H1 (cell line): ENCODE results near the gene DAAM1. TPM values are rescaled to one million over a fixed set of nuclear protein-coding genes. Genes with fewer than 3 reads are reported as not detected.

Source experiments
- CTCF ChIA-PET: fragments of 300-600 bp; sonication (Branson Sonifier 250); formaldehyde crosslinking; loops from one replicate; lab custom pipeline; 2021; ENCODE audit not compliant: partially characterized antibody; lab: Charles Lee
- POLR2A ChIA-PET: fragments of 300-600 bp; sonication (Branson Sonifier 250); formaldehyde crosslinking; loops from one replicate; lab custom pipeline; 2021; ENCODE audit warnings: inconsistent platforms; ENCODE audit not compliant: partially characterized antibody; lab: Charles Lee
- DNase-seq, 2 experiments: peaks; one replicate each; pipeline versions ENCODE4 v3.0.0 to v3.0.0-alpha.2; 2010 to 2022; ENCODE audit warnings: low spot score in 2 of 2, low read depth in 1 of 2, mixed read lengths in 1 of 2
- FAIRE-seq: peaks from 2 replicates; lab custom pipeline; 2011; peaks lifted over from hg19 to GRCh38; lab: Jason Lieb, UNC
- H2AFZ ChIP-seq: 2 replicates; pipeline ENCODE4 v1.8.1; 2012; ENCODE audit warnings: low read length, inconsistent platforms
- H2AK5ac ChIP-seq: 2 replicates; pipeline ENCODE4 v1.6.1; 2013; ENCODE audit warnings: low read depth, low read length
- H2BK120ac ChIP-seq: replicated peaks from 2 replicates; pipeline ENCODE3; 2013; ENCODE audit warnings: low read depth, low read length, inconsistent platforms
- H2BK12ac ChIP-seq: 2 replicates; pipeline ENCODE4 v1.6.1; 2013; ENCODE audit warnings: low read depth, low read length
- H2BK15ac ChIP-seq: 2 replicates; pipeline ENCODE4 v1.6.1; 2013; ENCODE audit warnings: low read length
- H2BK20ac ChIP-seq: 2 replicates; pipeline ENCODE4 v1.6.1; 2013; ENCODE audit warnings: low read length
- H2BK5ac ChIP-seq: 2 replicates; pipeline ENCODE4 v1.6.1; 2013; ENCODE audit warnings: low read depth, low read length
- H3K14ac ChIP-seq: 2 replicates; pipeline ENCODE4 v1.6.1; 2013; ENCODE audit warnings: inconsistent platforms; ENCODE audit not compliant: insufficient read length
- H3K18ac ChIP-seq: 2 replicates; pipeline ENCODE4 v1.6.1; 2013; ENCODE audit warnings: low read length; ENCODE audit errors: extremely low read depth
- H3K23ac ChIP-seq: 2 replicates; pipeline ENCODE4 v1.6.1; 2013; ENCODE audit warnings: inconsistent platforms; ENCODE audit not compliant: insufficient read length
- H3K23me2 ChIP-seq: 2 replicates; pipeline ENCODE4 v1.6.1; 2013; ENCODE audit warnings: low read depth, low read length
- H3K27ac ChIP-seq: 2 replicates; pipeline ENCODE4 v1.6.1; 2011; ENCODE audit warnings: low read depth, low read length, inconsistent platforms
- H3K27me3 ChIP-seq, 4 experiments: replicated peaks in 1 of 4; 1 replicate in 1 of 4; 2 replicates in 3 of 4; pipeline versions ENCODE4 v1.6.1 to v1.8.1; 2011 to 2013; ENCODE audit warnings: low read length in 3 of 4, mild to moderate bottlenecking in 3 of 4, inconsistent platforms in 2 of 4, mixed read lengths in 2 of 4, moderate library complexity in 1 of 4; ENCODE audit not compliant: control insufficient read depth in 3 of 4, insufficient read depth in 3 of 4; ENCODE audit errors: extremely low read depth in 1 of 4
- H3K36me3 ChIP-seq, 4 experiments: 2 replicates each; pipeline versions ENCODE4 v1.6.1 to v1.8.1; 2011 to 2013; ENCODE audit warnings: mild to moderate bottlenecking in 4 of 4, low read length in 3 of 4, moderate library complexity in 2 of 4, control low read depth in 1 of 4, inconsistent platforms in 1 of 4; ENCODE audit not compliant: insufficient read depth in 4 of 4, control insufficient read depth in 2 of 4
- H3K4ac ChIP-seq: replicated peaks from 2 replicates; pipeline ENCODE3; 2013; ENCODE audit warnings: low read length, low read depth, mixed read lengths, inconsistent platforms; ENCODE audit not compliant: insufficient read length
- H3K4me1 ChIP-seq, 4 experiments: replicated peaks in 1 of 4; 1 replicate in 1 of 4; 2 replicates in 3 of 4; pipeline versions ENCODE4 v1.6.1 to v1.8.1; 2011 to 2013; ENCODE audit warnings: low read length in 3 of 4, inconsistent platforms in 2 of 4, mixed read lengths in 1 of 4; ENCODE audit not compliant: insufficient read depth in 4 of 4, control insufficient read depth in 3 of 4
- H3K4me2 ChIP-seq, 2 experiments: 2 replicates each; pipeline versions ENCODE4 v1.6.1 to v1.8.1; 2011 to 2013; ENCODE audit warnings: low read depth in 2 of 2, low read length in 2 of 2, control low read depth in 1 of 2, inconsistent platforms in 1 of 2, mild to moderate bottlenecking in 1 of 2; ENCODE audit not compliant: insufficient read depth in 1 of 2
- H3K4me3 ChIP-seq, 4 experiments: fragments of 200-600, 300-600 bp in 1 of 4; sonication (generic), shearing (Covaris generic), sonication (Bioruptor Twin) in 1 of 4; 2 replicates each; pipeline versions ENCODE4 v1.5.1 to v1.8.1; 2011 to 2016; ENCODE audit warnings: low read length in 4 of 4, low read depth in 3 of 4, control low read depth in 2 of 4, inconsistent platforms in 2 of 4, mild to moderate bottlenecking in 2 of 4, mixed read lengths in 1 of 4, moderate library complexity in 1 of 4; ENCODE audit not compliant: insufficient read depth in 2 of 4; ENCODE audit errors: extremely low read depth in 1 of 4
- H3K56ac ChIP-seq: replicated peaks from 2 replicates; pipeline ENCODE3; 2013; ENCODE audit warnings: low read depth, mild to moderate bottlenecking, mixed read lengths, low read length, inconsistent platforms; ENCODE audit not compliant: insufficient read length
- H3K79me1 ChIP-seq: 2 replicates; pipeline ENCODE4 v1.6.1; 2013; ENCODE audit warnings: low read depth, low read length, control low read depth
- H3K79me2 ChIP-seq, 2 experiments: 2 replicates each; pipeline versions ENCODE4 v1.6.1 to v1.8.1; 2012 to 2013; ENCODE audit warnings: low read length in 2 of 2, mild to moderate bottlenecking in 2 of 2, inconsistent platforms in 1 of 2; ENCODE audit not compliant: insufficient read depth in 2 of 2, control insufficient read depth in 1 of 2
- H3K9ac ChIP-seq, 4 experiments: replicated peaks in 1 of 4; 1 replicate in 1 of 4; 2 replicates in 3 of 4; pipeline versions ENCODE4 v1.6.1 to v1.8.1; 2011 to 2013; ENCODE audit warnings: low read depth in 3 of 4, low read length in 3 of 4, control low read depth in 2 of 4, mild to moderate bottlenecking in 2 of 4, moderate library complexity in 2 of 4, inconsistent platforms in 1 of 4; ENCODE audit errors: extremely low read depth in 1 of 4
- H3K9me3 ChIP-seq, 2 experiments: 2 replicates each; pipeline versions ENCODE4 v1.6.1 to v1.8.1; 2012 to 2013; ENCODE audit warnings: mild to moderate bottlenecking in 2 of 2, moderate library complexity in 2 of 2, control low read depth in 1 of 2, inconsistent platforms in 1 of 2, low read depth in 1 of 2, low read length in 1 of 2, mixed read lengths in 1 of 2; ENCODE audit not compliant: insufficient read depth in 2 of 2
- H4K20me1 ChIP-seq, 2 experiments: replicated peaks in 1 of 2; 2 replicates each; pipeline versions ENCODE3 to v1.8.1; 2011 to 2013; ENCODE audit warnings: inconsistent platforms in 2 of 2, low read length in 2 of 2, mild to moderate bottlenecking in 1 of 2; ENCODE audit not compliant: insufficient read depth in 2 of 2, control insufficient read depth in 1 of 2
- H4K5ac ChIP-seq: 2 replicates; pipeline ENCODE4 v1.6.1; 2013; ENCODE audit warnings: low read length, low read depth, mixed read lengths, inconsistent platforms; ENCODE audit not compliant: insufficient read length
- H4K8ac ChIP-seq: 2 replicates; pipeline ENCODE4 v1.8.0; 2013; ENCODE audit warnings: mild to moderate bottlenecking, moderate library complexity, low read length, inconsistent platforms; ENCODE audit not compliant: insufficient read depth; ENCODE audit errors: extremely low read depth
- H4K91ac ChIP-seq: replicated peaks from 2 replicates; pipeline ENCODE3; 2013; ENCODE audit warnings: low read length, mixed read lengths, inconsistent platforms; ENCODE audit not compliant: insufficient read length
- BACH1 ChIP-seq: IDR thresholded peaks from 2 replicates; pipeline ENCODE4 v1.6.1; 2012; ENCODE audit warnings: low read length, improper control_type of control experiment
- BCL11A ChIP-seq, 2 experiments: IDR thresholded peaks; one replicate each; pipeline ENCODE4 v1.6.1; 2011; ENCODE audit warnings: low read depth in 2 of 2, low read length in 2 of 2, mild to moderate bottlenecking in 2 of 2
- CBX8 ChIP-seq: fragments of 300-800, 300-1000 bp; sonication (generic); IDR thresholded peaks from 2 replicates; pipeline ENCODE4 v1.7.1; 2016; ENCODE audit warnings: low read depth, low read length, borderline replicate concordance
- CTCF ChIP-seq, 3 experiments: IDR thresholded peaks; 1 replicate in 2 of 3; 2 replicates in 1 of 3; pipeline versions ENCODE4 v1.5.1 to v1.6.1; 2011; ENCODE audit warnings: low read length in 3 of 3, mild to moderate bottlenecking in 3 of 3, inconsistent platforms in 2 of 3, low read depth in 1 of 3, moderate library complexity in 1 of 3; ENCODE audit not compliant: insufficient read depth in 1 of 3; ENCODE audit errors: control extremely low read depth in 1 of 3
- EZH2 ChIP-seq: fragments of 200-600 bp; sonication (generic); IDR thresholded peaks from 2 replicates; pipeline ENCODE4 v1.7.1; 2012; ENCODE audit warnings: low read depth, mild to moderate bottlenecking, moderate library complexity, low read length, inconsistent platforms; ENCODE audit not compliant: severe bottlenecking
- FOSL1 ChIP-seq: IDR thresholded peaks from 2 replicates; pipeline ENCODE4 v1.6.1; 2011; ENCODE audit warnings: mild to moderate bottlenecking, low read depth, low read length, moderate library complexity; ENCODE audit not compliant: insufficient read depth
- JUND ChIP-seq: IDR thresholded peaks from 2 replicates; pipeline ENCODE4 v1.6.1; 2011; ENCODE audit warnings: mild to moderate bottlenecking, improper control_type of control experiment, low read length
- POLR2A ChIP-seq, 2 experiments: IDR thresholded peaks; 1 replicate in 1 of 2; 2 replicates in 1 of 2; pipeline ENCODE4 v1.6.1; 2011; ENCODE audit warnings: low read depth in 2 of 2, low read length in 2 of 2, mild to moderate bottlenecking in 2 of 2; ENCODE audit errors: control extremely low read depth in 1 of 2
- RFX5 ChIP-seq: IDR thresholded peaks from 2 replicates; pipeline ENCODE4 v1.6.1; 2011; ENCODE audit warnings: low read depth, low read length, improper control_type of control experiment, borderline replicate concordance
- YY1 ChIP-seq: IDR thresholded peaks from 2 replicates; pipeline ENCODE4 v1.6.1; 2011; ENCODE audit warnings: low read depth, mild to moderate bottlenecking, low read length
- WGBS, 2 experiments: shearing (Covaris generic) in 1 of 2; methylation state at CpG; one replicate each; pipeline versions ENCODE4 v1.1.6 to v1.1.7; 2013 to 2015; ENCODE audit warnings: low lambda C conversion rate in 2 of 2, mixed read lengths in 2 of 2, inconsistent platforms in 1 of 2, low coverage in 1 of 2, missing lambda C conversion rate in 1 of 2; ENCODE audit not compliant: insufficient replicate concordance in 2 of 2, insufficient coverage in 1 of 2, insufficient read length in 1 of 2; ENCODE audit errors: extremely low coverage in 1 of 2, missing lambda C conversion rate in 1 of 2; 5-methylcytosine and 5-hydroxymethylcytosine counted together
- polyA plus RNA-seq, 7 experiments: library from polyadenylated mRNA; depleted of rRNA in 3 of 7; stranded (reverse) in 5 of 7; unstranded in 2 of 7; fragments of >200 nt in 5 of 7; fragments of 200-250 nt in 2 of 7; gene quantifications; 1 replicate in 5 of 7; 2 replicates in 1 of 7; 4 replicates in 1 of 7; pipeline versions ENCODE4 v1.2.1 to v1.2.3, GENCODE V29; 2011 to 2013; ENCODE audit warnings: missing spikeins in 2 of 7, mixed read lengths in 2 of 7
- total RNA-seq: library from RNA; stranded (reverse); fragmentation: NEBNext Ultra II Directional; extraction: Animal tissue kit (Norgen Biotek cat#: 25700); gene quantifications from 2 replicates; pipeline ENCODE4 v1.2.1, GENCODE V29; 2021

The DAAM1 gene
- total and polyA plus RNA-seq, 2 of the 8 experiments (the other 6 are each of a cell fraction or from before 2014, with no cell fraction given) = 5.0 to 44.9 TPM

- DNase-seq = no peak
- no peak for FAIRE-seq
Measured at GRCh38 chr14:59269466-59269865, 81.0 kb downstream of the DAAM1 start.

More at GRCh38 chr14:59269466-59269865, 81.0 kb downstream of the DAAM1 start:
- ChIA-PET CTCF (interaction anchor here (1.1 to 2.1 kb wide), 2 partner anchors 9 to 175 kb away, joined by 5 read pairs; no protein-coding TSS in a partner anchor), POLR2A (no interaction called here)
- H4K8ac ChIP-seq = no peak overlapping the region
- no peak overlapping the region for H3K23ac ChIP-seq
- no peak overlapping the region for H4K5ac ChIP-seq
- H3K4me1 ChIP-seq = 0 out of 7 replicates have a peak, but pooled peaks cover 0 to 2% (median 0%) of the 10 kb centered on the region in 4 experiments
- H2BK20ac ChIP-seq = no peak overlapping the region
- TF ChIP-seq YY1 = no peak
- TF ChIP-seq BACH1 = no peak
- TF ChIP-seq CBX8 = no peak
- TF ChIP-seq RFX5 = no peak
- TF ChIP-seq POLR2A (IDR thresholded peaks at IDR 0.05; ENCODE audit: control extremely low read depth in 1 of 2, low read depth in 2 of 2, low read length in 2 of 2) = no peak
- no peak for TF ChIP-seq FOSL1
- TF ChIP-seq BCL11A (IDR thresholded peaks at IDR 0.05; ENCODE audit: low read depth in 2 of 2, low read length in 2 of 2) = no peak
- TF ChIP-seq JUND = no peak
- TF ChIP-seq EZH2 = no peak
- no peak for TF ChIP-seq CTCF (IDR thresholded peaks at IDR 0.05; ENCODE audit: control extremely low read depth in 1 of 3, insufficient read depth in 1 of 3, low read depth in 1 of 3, low read length in 3 of 3)
- no peak overlapping the region for H3K4me2 ChIP-seq
- peak overlapping the region; percentile 1; the same call in 1 of the 2 replicates for H3K18ac ChIP-seq
- H3K27me3 ChIP-seq = no peaks in the 10 kb centered on the region
- no peak overlapping the region for H2BK15ac ChIP-seq
- H2BK5ac ChIP-seq = 0 out of 2 replicates have a peak overlapping the region, but pooled peaks have one; percentile 6
- H3K79me2 ChIP-seq = no peaks in the 10 kb centered on the region
- H3K56ac ChIP-seq = no peak overlapping the region
- no peak overlapping the region for H3K14ac ChIP-seq
- H2BK12ac ChIP-seq = no peak overlapping the region
- no peaks in the 10 kb centered on the region for H3K36me3 ChIP-seq
- no peak overlapping the region for H4K91ac ChIP-seq
- no peaks in the 10 kb centered on the region for H3K79me1 ChIP-seq
- no peaks in the 10 kb centered on the region for H3K23me2 ChIP-seq
- WGBS, 2 experiments = 92% methylated on average over 3 of the region's 3 CpGs; no CpG with 5 or more reads in 1 of the 2 experiments
- no peak overlapping the region for H3K27ac ChIP-seq
- no peak overlapping the region for H3K4ac ChIP-seq
- H3K9me3 ChIP-seq = no peaks in the 10 kb centered on the region
- H2BK120ac ChIP-seq = no peak overlapping the region
- no peaks in the 10 kb centered on the region for H4K20me1 ChIP-seq
- H3K4me3 ChIP-seq = no peak overlapping the region
- no peak overlapping the region for H3K9ac ChIP-seq
- no peak overlapping the region for H2AK5ac ChIP-seq
- no peak overlapping the region for H2AFZ ChIP-seq
